Transverse colon (tissue), 3 donors: ENCODE results near the gene SEC61B.

Experiments
- POLR2A ChIP-seq: fragments of 450-650 bp; IDR thresholded peaks from one replicate; pipeline ENCODE4 v1.6.1; 2016; ENCODE audit warnings: antibody characterized with exemption, mild to moderate bottlenecking, moderate library complexity
- TF ChIP-seq, protein P1 (sequence below), 5 experiments: fragments of 200-600 bp in 3 of 5; fragments of 450-650 bp in 2 of 5; sonication (generic) in 3 of 5; IDR thresholded peaks; 1 replicate in 2 of 5; 2 replicates in 3 of 5; pipeline ENCODE4 v1.5.1; 2016 to 2017; ENCODE audit warnings: antibody characterized with exemption in 5 of 5, inconsistent platforms in 3 of 5, mild to moderate bottlenecking in 2 of 5, moderate library complexity in 1 of 5

DNA sequence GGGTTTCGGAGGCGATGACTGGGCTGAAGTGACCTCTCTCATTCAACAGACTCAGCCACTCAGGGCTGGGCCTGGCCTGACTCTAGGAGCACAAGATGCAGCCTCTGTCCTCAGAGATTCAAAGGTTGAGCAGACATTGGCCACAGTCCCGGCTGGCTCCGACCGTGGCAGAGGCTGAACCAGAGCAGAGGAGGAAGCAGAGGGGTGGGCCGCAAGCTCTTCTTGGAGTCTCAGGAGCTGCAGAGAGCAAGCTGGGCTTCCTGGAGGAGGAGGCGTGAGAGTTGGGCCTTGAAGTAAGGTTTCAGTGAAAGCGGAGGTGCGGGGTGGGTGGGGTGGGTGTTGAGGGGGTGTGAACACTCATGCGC lies 38.0 kb upstream of the SEC61B start:
- TF ChIP-seq, protein P1, sequence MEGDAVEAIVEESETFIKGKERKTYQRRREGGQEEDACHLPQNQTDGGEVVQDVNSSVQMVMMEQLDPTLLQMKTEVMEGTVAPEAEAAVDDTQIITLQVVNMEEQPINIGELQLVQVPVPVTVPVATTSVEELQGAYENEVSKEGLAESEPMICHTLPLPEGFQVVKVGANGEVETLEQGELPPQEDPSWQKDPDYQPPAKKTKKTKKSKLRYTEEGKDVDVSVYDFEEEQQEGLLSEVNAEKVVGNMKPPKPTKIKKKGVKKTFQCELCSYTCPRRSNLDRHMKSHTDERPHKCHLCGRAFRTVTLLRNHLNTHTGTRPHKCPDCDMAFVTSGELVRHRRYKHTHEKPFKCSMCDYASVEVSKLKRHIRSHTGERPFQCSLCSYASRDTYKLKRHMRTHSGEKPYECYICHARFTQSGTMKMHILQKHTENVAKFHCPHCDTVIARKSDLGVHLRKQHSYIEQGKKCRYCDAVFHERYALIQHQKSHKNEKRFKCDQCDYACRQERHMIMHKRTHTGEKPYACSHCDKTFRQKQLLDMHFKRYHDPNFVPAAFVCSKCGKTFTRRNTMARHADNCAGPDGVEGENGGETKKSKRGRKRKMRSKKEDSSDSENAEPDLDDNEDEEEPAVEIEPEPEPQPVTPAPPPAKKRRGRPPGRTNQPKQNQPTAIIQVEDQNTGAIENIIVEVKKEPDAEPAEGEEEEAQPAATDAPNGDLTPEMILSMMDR (IDR thresholded peaks at IDR 0.05), result no peak
- no peak for TF ChIP-seq POLR2A
